Stimulated activated CD4-positive, alpha-beta T cell treated with anti-CD3 and anti-CD28 coated beads, TNF-alpha, amount 100 ng/mL, for 1 hour (primary cell): ENCODE measurements around the gene ARF1.

ENCODE experiments used
- DNase-seq, 3 donors: peaks; one replicate each; pipeline ENCODE4 v3.0.0-alpha.2; 2020; ENCODE audit warnings: low read depth in 3 of 3, low spot score in 1 of 3

Gene ARF1

GRCh38 chr1:228085287-228085951, 2.9 kb downstream of the ARF1 start:
- no peak for DNase-seq

DNA sequence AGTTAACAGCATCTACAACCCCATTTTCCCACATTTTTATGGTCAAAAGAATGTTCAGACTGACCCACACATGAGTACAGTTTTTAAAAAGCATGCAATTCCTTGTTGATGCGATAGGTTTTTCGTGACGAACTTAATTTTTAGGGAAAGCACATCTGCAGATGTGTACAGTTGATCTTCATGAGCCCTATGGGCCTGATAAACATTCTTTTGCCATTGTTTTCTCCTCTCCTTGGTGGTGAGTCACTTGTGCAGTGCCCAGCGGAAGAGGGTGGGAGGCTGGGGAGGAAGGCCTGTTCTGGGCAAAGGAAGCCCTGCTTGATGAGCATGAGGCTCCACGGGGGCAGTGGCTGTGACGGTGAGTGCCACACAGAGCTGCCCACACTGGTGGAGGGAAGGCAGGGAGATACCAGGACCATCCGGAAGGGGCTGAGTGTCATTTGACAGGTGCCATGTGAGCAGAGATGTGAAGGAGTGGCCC, 5.3 kb downstream of the ARF1 start:
- DNase-seq = no peak

DNA sequence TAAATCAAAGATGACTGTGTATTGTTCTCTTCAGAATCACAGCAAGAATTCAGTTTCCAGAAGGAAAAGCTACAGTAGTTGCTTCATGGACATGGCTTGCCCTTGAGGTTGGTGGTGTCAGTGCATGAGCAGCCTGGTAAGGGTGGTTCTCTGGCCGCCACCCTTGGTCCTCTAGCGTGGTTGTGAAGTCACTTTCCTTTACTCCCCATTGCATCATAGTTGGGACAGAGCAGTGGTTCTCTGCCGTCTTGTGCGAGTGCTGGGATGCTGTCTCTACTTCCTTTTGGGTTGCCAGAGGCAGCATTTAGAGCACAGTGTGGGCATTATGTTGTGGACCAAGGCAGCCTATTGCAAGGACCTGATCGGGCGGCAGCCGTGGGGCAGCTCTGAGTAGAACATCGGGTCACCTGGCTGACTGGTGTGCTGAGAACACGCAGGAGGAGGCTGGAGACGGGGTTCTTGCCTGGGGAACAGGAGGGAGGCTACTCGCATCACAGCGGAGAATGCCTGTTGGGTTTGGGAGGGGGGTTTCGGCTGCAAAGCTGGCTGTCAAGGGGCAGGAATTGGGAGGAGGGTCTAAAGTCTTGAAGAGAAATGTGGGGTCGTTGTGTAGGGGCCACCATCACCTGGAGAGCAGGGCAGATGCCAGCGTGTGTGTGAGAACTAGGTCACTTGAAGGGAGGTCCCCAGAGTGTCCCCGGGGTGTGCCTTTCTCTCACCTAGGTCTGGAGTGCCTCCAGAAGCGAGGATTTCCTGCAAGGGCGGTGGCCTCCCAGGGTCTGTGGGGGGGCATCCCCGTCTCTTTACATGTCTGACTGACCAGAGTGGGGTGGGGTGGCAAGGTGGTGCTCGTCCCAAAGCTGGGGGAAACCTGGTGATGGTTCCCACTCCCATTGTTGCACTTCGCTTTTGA, 6.3 kb downstream of the ARF1 start:
- DNase-seq = no peak

DNA sequence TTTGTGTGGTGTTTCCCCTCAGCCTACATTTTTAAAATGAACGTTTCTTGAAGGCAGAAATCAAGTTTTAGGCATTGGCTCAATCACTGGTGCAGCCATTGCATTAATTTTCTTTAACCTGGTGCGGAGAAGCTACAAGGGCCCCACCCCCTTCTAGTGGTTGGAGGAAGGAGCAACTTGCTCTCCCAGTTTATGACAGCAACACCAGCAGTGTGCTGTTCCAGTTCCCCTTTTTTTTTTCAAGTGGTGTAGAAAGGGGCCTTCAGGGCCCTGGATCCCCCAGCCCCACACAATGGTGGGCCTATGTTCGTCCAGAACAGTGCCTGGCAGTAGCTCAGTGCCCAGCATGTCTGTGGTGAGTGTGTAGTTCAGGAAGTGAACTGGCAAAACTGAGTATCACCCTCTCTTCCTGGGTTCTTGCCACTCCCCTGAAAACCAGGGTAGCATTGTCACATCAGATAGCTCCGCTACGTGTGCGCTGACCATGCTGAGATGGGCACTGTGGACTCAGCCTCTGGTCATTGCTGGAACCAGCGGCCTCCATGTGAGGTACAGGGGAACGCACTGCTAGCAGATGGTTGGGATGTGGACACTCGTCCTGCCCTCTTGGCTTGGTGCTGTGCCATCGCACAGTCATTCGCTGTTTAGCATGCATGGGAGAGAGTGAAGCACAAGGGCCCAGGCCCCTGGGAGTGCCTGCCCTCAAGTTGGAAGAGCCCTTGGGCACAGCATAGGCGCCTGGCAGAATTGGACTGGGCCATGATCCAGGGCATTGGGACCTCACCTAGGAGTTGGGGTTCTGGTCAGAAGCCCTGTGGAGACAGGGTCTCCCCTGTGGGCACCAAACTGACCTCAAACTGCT, 7.2 kb downstream of the ARF1 start:
- no peak for DNase-seq

DNA sequence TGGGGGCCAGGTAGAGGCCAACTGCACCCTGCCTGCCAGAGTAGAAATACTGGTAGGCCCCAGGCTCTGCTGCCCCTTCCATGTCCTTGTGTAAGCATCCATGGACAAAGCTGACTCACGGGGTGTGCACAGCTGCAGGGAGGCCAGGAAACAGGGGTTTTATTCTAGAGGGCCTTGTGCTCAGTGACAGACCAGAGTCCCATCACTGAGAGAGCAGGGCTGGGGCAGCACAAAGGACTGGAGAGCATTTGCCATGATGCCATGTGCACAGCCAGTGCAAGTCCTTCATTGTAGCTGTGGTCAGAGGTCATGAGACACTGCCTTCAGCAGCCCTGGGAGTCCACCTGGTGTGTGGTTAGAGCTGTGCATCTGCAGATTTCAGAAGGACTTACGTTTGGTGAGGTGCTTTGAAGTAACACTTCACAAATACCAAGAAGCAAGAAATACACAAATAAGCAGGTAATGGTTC, 8.1 kb downstream of the ARF1 start:
- DNase-seq = no peak

DNA sequence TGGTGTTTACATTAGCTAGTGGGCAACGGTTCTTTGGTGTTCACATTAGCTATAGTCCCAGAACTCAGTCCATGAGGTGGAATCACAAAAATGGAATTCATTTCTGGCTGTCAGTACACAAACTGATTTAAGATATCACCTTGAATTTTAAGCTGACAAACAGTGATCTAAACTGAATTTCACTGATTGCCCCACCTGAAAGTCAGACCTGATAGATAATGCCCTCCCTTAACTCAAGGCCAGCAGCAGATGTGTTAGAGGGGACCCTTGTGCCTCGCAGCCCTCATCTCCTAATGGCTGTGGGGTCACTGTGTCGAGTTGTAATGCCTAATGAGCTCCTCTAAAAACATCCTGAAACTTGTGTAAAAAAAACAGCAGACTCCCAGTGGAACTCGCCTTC, 8.6 kb downstream of the ARF1 start:
- DNase-seq = no peak

- DNase-seq = no peak
These were observed 10.0 kb downstream of the ARF1 start for GRCh38 chr1:228092342-228093049.

GRCh38 chr1:228093050-228093906, 10.8 kb downstream of the ARF1 start:
- no peak for DNase-seq

GRCh38 chr1:228094432-228095016, 12.0 kb downstream of the ARF1 start:
- no peak for DNase-seq

DNA sequence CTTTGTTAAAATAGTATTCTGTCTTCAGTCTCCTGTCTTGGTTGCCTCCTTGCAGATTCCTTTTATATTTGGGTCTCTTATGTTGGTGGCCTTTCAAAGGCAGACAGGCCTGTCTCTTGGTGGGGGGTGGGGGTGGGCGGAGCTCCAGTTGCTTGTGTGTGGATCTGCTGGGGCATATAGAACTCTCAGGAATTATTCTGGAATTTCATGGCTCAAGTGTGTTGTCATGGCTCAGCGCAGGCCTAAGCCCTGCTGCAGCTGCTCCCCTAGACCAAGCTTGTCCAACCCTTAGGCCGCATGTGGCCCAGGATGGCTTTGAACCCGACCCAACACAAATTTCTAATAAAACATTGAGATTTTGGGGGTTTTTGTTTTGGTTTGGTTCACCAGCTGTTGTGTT, 12.7 kb downstream of the ARF1 start:
- DNase-seq = no peak

DNA sequence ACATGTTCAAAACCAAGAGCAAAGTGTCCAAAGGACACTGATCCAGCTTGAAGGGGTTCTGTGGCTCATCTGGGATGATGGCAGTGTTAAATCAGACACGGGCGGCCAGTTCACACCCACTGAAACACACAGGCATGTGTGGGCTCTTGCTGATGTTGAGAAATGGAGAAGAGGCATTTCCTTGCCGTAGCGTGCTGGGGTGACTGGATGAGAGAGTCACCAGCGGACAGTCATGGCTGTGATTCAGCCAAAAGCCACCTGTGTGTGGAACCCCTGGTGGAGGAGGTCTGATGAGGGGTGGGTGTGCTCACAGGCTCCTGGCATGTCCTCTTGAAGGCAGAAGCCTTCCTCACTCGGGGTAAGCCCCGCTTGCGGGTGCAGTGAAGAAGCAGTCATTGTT, 13.4 kb downstream of the ARF1 start:
- DNase-seq = no peak

DNA sequence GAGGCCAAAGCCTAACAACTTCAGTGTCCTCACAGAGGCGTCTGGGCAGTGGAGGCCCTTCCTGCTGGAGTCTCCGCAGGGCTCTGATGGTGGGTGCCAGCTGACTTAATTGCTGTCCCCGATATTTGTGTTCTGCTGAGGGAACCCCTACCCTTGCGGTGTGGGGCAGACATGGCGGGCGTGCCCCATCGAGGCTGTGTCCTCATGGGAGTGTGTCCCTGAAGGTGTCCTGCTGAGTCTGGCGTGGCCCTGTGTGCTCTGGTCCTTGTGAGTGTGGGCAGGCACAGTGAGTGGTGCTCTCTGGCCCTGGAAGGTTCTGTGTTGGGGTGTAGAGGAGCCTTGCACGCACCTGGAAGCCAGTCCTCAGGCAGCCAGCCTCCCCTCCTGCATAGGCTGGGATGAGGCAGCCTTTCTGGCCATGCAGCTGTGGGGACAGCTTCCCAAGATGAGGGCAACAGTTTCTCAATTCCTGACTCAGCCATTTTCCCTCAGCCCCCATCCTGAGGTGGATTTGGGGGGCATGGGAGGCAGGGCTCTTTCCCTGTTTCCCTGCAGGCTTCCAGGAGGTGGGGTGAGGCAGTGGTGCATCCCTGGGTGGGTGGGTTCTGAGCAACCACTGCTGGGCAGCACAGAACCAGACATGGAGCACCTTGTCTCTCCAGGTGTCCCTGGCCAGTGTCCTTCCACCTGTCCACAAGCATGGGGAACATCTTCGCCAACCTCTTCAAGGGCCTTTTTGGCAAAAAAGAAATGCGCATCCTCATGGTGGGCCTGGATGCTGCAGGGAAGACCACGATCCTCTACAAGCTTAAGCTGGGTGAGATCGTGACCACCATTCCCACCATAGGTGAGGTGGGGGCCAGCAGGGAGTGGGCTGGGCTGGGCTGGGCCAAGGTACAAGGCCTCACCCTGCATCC, 14.2 kb downstream of the ARF1 start:
- DNase-seq = no peak

DNA sequence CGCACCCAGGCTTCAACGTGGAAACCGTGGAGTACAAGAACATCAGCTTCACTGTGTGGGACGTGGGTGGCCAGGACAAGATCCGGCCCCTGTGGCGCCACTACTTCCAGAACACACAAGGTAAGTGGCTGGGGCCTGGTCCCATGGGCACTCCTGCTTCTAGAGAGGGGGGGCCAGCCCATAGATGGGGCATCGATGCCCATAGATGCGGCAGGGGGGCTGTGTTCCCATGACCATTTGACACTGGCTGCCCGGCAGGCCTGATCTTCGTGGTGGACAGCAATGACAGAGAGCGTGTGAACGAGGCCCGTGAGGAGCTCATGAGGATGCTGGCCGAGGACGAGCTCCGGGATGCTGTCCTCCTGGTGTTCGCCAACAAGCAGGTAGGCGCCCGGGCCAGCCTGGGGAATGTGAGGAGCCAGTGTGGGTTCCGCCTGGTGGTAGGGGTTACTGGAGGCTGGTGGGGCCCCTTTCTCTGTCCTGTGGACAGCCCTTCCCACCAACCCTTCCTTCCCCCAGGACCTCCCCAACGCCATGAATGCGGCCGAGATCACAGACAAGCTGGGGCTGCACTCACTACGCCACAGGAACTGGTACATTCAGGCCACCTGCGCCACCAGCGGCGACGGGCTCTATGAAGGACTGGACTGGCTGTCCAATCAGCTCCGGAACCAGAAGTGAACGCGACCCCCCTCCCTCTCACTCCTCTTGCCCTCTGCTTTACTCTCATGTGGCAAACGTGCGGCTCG, 15.0 kb downstream of the ARF1 start:
- DNase-seq = no peak

DNA sequence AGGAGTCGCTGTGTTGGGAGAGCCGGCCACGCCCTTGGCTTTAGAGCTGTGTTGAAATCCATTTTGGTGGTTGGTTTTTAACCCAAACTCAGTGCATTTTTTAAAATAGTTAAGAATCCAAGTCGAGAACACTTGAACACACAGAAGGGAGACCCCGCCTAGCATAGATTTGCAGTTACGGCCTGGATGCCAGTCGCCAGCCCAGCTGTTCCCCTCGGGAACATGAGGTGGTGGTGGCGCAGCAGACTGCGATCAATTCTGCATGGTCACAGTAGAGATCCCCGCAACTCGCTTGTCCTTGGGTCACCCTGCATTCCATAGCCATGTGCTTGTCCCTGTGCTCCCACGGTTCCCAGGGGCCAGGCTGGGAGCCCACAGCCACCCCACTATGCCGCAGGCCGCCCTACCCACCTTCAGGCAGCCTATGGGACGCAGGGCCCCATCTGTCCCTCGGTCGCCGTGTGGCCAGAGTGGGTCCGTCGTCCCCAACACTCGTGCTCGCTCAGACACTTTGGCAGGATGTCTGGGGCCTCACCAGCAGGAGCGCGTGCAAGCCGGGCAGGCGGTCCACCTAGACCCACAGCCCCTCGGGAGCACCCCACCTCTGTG, 15.9 kb downstream of the ARF1 start:
- DNase-seq = no peak

GRCh38 chr1:228099331-228099732, 16.8 kb downstream of the ARF1 start:
- no peak for DNase-seq

- DNase-seq = no peak
These were observed 18.5 kb downstream of the ARF1 start for GRCh38 chr1:228100822-228101613.
